Ureter (tissue), 1 donor: ENCODE results near the gene DHDDS. TPM values are rescaled to one million over a fixed set of nuclear protein-coding genes. Genes with fewer than 3 reads are reported as not detected.
"Not testable (repeated sequence)": the region's sequence is repeated elsewhere in the genome, so short reads cannot be mapped to it uniquely, and the experiment has no call there.

ENCODE experiments used
- DNase-seq: peaks from one replicate; pipeline ENCODE4 v3.0.0-alpha.2; 2020; ENCODE audit warnings: low spot score
- total RNA-seq: library from RNA; stranded (reverse); gene quantifications from one replicate; pipeline ENCODE4 v1.2.4, GENCODE V29; 2023
- donor health status: DM: yes; HTN: yes; CAD: no.

The DHDDS gene
- total RNA-seq: 59.7 TPM

- peak; percentile 99 for DNase-seq
Observed at GRCh38 chr1:26431979-26432695, at the start of gene DHDDS. TSS of gene DHDDS (plus strand) at chr1:26432321. CDS start at chr1:26432946, 625 bp downstream.

- DNase-seq: no peak
Observed at GRCh38 chr1:26384076-26384475, 48.0 kb upstream of the DHDDS start.

- DNase-seq: not testable (repeated sequence)
Observed at GRCh38 chr1:26385063-26385462, 47.1 kb upstream of the DHDDS start.

GRCh38 chr1:26387447-26387846 is 44.7 kb upstream of the DHDDS start:
- no peak for DNase-seq

- DNase-seq: no peak
Observed at GRCh38 chr1:26388791-26389445, 43.2 kb upstream of the DHDDS start.

- DNase-seq: no peak
Observed at GRCh38 chr1:26389604-26390247, 42.4 kb upstream of the DHDDS start.

GRCh38 chr1:26391450-26391849 is 40.7 kb upstream of the DHDDS start:
- DNase-seq: no peak

GRCh38 chr1:26395754-26396153 is 36.4 kb upstream of the DHDDS start:
- no peak for DNase-seq

- DNase-seq: no peak
Observed at GRCh38 chr1:26399034-26399433, 33.1 kb upstream of the DHDDS start.

- no peak for DNase-seq
Observed at GRCh38 chr1:26401891-26402290, 30.2 kb upstream of the DHDDS start.

- no peak for DNase-seq
Observed at GRCh38 chr1:26403656-26404055, 28.5 kb upstream of the DHDDS start.

GRCh38 chr1:26404641-26405040 is 27.5 kb upstream of the DHDDS start:
- DNase-seq: no peak

GRCh38 chr1:26405281-26405915 is 26.7 kb upstream of the DHDDS start:
- no peak for DNase-seq

- DNase-seq: peak; percentile 71
Observed at GRCh38 chr1:26408604-26409003, 23.5 kb upstream of the DHDDS start.

GRCh38 chr1:26409191-26409807 is 22.8 kb upstream of the DHDDS start:
- no peak for DNase-seq

GRCh38 chr1:26410706-26411623 is 21.2 kb upstream of the DHDDS start, which contains the start of gene LIN28A:
TSS of gene LIN28A (plus strand) at chr1:26410817. CDS start at chr1:26410892, 75 bp downstream.
- no peak for DNase-seq

- no peak for DNase-seq
Observed at GRCh38 chr1:26411624-26412074, 20.5 kb upstream of the DHDDS start.

- no peak for DNase-seq
Observed at GRCh38 chr1:26412180-26412840, 19.8 kb upstream of the DHDDS start.

GRCh38 chr1:26413031-26413430 is 19.1 kb upstream of the DHDDS start:
- DNase-seq: no peak

- DNase-seq: peak; percentile 61
Observed at GRCh38 chr1:26417111-26417759, 14.9 kb upstream of the DHDDS start.
